Measurements from ENCODE around the gene LRRC49. TPM values are rescaled to one million over a fixed set of nuclear protein-coding genes. Genes with fewer than 3 reads are reported as not detected.

The LRRC49 gene
- total RNA-seq, 1 donor from 2014 or later: 23.6 TPM

DNA sequence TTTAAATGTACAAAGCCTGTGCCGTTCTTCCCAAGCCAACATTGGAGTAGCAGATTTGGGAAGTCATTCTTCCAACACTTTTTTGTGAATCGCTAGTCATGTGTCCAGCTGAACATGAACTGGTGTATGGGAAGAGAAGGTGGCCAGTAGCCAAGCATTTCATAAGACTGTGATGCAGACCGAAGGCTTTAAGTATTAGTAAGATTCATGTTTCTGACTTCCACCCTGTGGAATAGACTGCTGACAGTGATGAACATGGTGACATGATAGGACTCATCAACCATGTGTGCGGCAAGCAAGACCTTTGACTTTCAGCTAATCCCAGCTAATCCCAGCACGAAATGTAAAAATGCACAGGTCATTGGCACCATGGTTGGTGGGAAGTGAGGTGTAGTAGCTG is 174.4 kb downstream of the LRRC49 start:
- H3K27me3 Mint-ChIP-seq: no peaks in the 10 kb centered on the region
- H3K9me3 Mint-ChIP-seq (ENCODE audit: low read depth): no peaks in the 10 kb centered on the region
- DNase-seq (ENCODE audit: low spot score, unreplicated experiment): no peak
- no peaks in the 10 kb centered on the region for H3K4me1 Mint-ChIP-seq (ENCODE audit: low read depth)
- TF ChIP-seq CTCF (IDR thresholded peaks at IDR 0.05; ENCODE audit: unreplicated experiment): no peak
- H3K36me3 Mint-ChIP-seq (ENCODE audit: insufficient read depth): no peaks in the 10 kb centered on the region
- H3K4me3 Mint-ChIP-seq (ENCODE audit: low read depth): no peak overlapping the region
- H3K27ac Mint-ChIP-seq: no peak overlapping the region

DNA sequence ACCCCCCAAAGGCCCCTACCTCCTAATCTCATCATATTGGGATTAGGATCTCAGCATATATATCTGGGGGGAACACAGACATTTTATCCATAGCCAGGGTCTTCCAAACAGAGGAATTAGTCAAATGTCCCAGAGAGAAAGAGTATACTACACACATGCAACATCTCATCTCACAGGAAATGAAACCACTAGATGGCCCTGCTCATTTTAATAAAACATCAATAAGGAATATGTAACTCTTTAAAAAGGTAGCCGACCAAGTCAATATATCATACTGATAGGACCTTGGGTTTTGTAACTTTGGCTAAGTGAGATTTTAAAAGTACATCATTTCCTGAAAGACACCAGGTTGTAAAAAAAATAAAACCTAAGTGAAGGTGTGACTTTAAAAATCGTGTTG is 177.1 kb downstream of the LRRC49 start:
- H3K9me3 Mint-ChIP-seq (ENCODE audit: low read depth): peaks cover 11% of the 10 kb centered on the region
- TF ChIP-seq CTCF (IDR thresholded peaks at IDR 0.05; ENCODE audit: unreplicated experiment): no peak
- no peaks in the 10 kb centered on the region for H3K36me3 Mint-ChIP-seq (ENCODE audit: insufficient read depth)
- no peak overlapping the region for H3K4me3 Mint-ChIP-seq (ENCODE audit: low read depth)
- H3K27me3 Mint-ChIP-seq: no peaks in the 10 kb centered on the region
- DNase-seq (ENCODE audit: low spot score, unreplicated experiment): no peak
- H3K4me1 Mint-ChIP-seq (ENCODE audit: low read depth): no peaks in the 10 kb centered on the region
- no peak overlapping the region for H3K27ac Mint-ChIP-seq

DNA sequence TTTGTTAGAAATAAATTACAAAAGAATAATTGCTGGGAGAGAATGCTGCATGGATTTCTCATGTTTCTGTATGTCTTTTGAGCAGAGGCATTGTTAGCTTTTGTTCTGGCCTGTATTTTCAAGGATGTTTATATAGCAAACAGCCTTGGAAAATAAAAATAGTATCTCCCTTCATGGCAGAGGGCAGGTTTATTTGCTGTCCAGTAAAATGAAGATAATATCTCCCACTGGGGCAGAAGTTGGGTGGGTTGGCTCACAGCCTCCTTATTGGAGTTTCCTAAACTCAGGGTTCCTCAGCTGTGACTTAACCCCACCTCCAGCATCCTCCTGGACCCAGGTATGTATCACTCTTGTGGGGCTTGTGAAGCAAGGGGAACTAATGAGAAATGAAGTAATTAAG is 178.9 kb downstream of the LRRC49 start:
- no peaks in the 10 kb centered on the region for H3K27me3 Mint-ChIP-seq
- no peaks in the 10 kb centered on the region for H3K4me1 Mint-ChIP-seq (ENCODE audit: low read depth)
- no peaks in the 10 kb centered on the region for H3K36me3 Mint-ChIP-seq (ENCODE audit: insufficient read depth)
- no peak for DNase-seq (ENCODE audit: low spot score, unreplicated experiment)
- peaks cover 14% of the 10 kb centered on the region for H3K9me3 Mint-ChIP-seq (ENCODE audit: low read depth)
- H3K27ac Mint-ChIP-seq: no peak overlapping the region
- TF ChIP-seq CTCF (IDR thresholded peaks at IDR 0.05; ENCODE audit: unreplicated experiment): no peak
- H3K4me3 Mint-ChIP-seq (ENCODE audit: low read depth): no peak overlapping the region

DNA sequence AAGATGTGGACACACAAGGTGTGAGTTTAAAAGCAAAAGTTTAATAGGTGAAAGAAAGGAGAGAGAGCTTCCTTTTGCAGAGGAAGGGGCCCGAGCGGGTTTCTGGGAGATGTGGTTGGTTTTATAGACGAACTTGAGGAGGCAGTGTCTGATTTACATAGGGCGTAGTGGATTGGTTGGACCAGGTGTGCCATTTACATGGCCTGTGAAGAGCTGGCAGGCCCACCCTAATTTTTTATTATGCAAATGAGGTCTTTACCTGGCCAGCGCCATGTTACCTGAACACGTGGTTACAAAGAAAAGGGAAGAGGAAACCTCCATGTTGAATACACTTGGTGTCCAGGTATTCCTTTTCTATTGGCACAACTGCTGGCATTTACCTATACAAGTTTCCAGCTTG is 179.8 kb downstream of the LRRC49 start:
- TF ChIP-seq CTCF (IDR thresholded peaks at IDR 0.05; ENCODE audit: unreplicated experiment): no peak
- no peak overlapping the region for H3K4me3 Mint-ChIP-seq (ENCODE audit: low read depth)
- no peaks in the 10 kb centered on the region for H3K27me3 Mint-ChIP-seq
- H3K36me3 Mint-ChIP-seq (ENCODE audit: insufficient read depth): no peaks in the 10 kb centered on the region
- DNase-seq (ENCODE audit: low spot score, unreplicated experiment): no peak
- peaks cover 15% of the 10 kb centered on the region for H3K9me3 Mint-ChIP-seq (ENCODE audit: low read depth)
- no peak overlapping the region for H3K27ac Mint-ChIP-seq
- no peaks in the 10 kb centered on the region for H3K4me1 Mint-ChIP-seq (ENCODE audit: low read depth)

- H3K36me3 Mint-ChIP-seq (ENCODE audit: insufficient read depth): no peaks in the 10 kb centered on the region
- no peak overlapping the region for H3K27ac Mint-ChIP-seq
- H3K4me3 Mint-ChIP-seq (ENCODE audit: low read depth): no peak overlapping the region
- H3K4me1 Mint-ChIP-seq (ENCODE audit: low read depth): peaks cover 10% of the 10 kb centered on the region
- peaks cover 3% of the 10 kb centered on the region for H3K27me3 Mint-ChIP-seq
- DNase-seq (ENCODE audit: low spot score, unreplicated experiment): no peak
- TF ChIP-seq CTCF (IDR thresholded peaks at IDR 0.05; ENCODE audit: unreplicated experiment): no peak
- peaks cover 11% of the 10 kb centered on the region for H3K9me3 Mint-ChIP-seq (ENCODE audit: low read depth)
Observed at GRCh38 chr15:71078506-71079207, 186.0 kb downstream of the LRRC49 start.

Data from progenitor cell of endocrine pancreas (in vitro differentiated cells).